Testis (tissue), 3 donors: Measurements from ENCODE around the gene LYRM7. TPM values are rescaled to one million over a fixed set of nuclear protein-coding genes. Genes with fewer than 3 reads are reported as not detected.

Source experiments
- DNase-seq: peaks from one replicate; pipeline ENCODE4 v3.0.0-alpha.2; 2019
- H3K27ac ChIP-seq, 2 donors: fragments of 200-600 bp; sonication (generic); one replicate each; pipeline ENCODE4 v1.5.1; 2019
- H3K27me3 ChIP-seq: fragments of 200-600 bp; sonication (generic); one replicate; pipeline ENCODE4 v1.5.1; 2019
- H3K36me3 ChIP-seq: fragments of 200-600 bp; sonication (generic); one replicate; pipeline ENCODE4 v1.5.1; 2017; ENCODE audit warnings: low read depth; ENCODE audit errors: missing control alignments
- H3K4me1 ChIP-seq: fragments of 200-600 bp; sonication (generic); one replicate; pipeline ENCODE4 v1.5.1; 2019
- H3K4me3 ChIP-seq, 2 donors: fragments of 200-600 bp; sonication (generic); one replicate each; pipeline ENCODE4 v1.5.1; 2017 to 2019
- H3K9me3 ChIP-seq: fragments of 200-600 bp; sonication (generic); one replicate; pipeline ENCODE4 v1.5.1; 2017
- CTCF ChIP-seq, 3 experiments: fragments of 450-650 bp in 2 of 3; fragments of 200-600 bp in 1 of 3; sonication (generic) in 1 of 3; IDR thresholded peaks; one replicate each; pipeline ENCODE4 v1.5.1; 2016 to 2019; ENCODE audit warnings: antibody characterized with exemption in 3 of 3, mild to moderate bottlenecking in 2 of 3, moderate library complexity in 1 of 3
- POLR2A ChIP-seq: fragments of 450-650 bp; IDR thresholded peaks from one replicate; pipeline ENCODE4 v1.6.1; 2017; ENCODE audit warnings: antibody characterized with exemption, mild to moderate bottlenecking, moderate library complexity
- WGBS, 2 donors: methylation state at CpG; one replicate each; pipeline ENCODE4 v1.1.5; 2018; 5-methylcytosine and 5-hydroxymethylcytosine counted together
- intact Hi-C: fragments of 100-400 bp; cut with DNase I; formaldehyde crosslinking; loops from one replicate; pipeline ENCODE4 v1.15.1; 2023; ENCODE audit warnings: low total_unique reads
- polyA plus RNA-seq: library from polyadenylated mRNA; stranded (reverse); fragments of 350-450 nt; fragmentation: Illumina TruSeq; extraction: RNeasy Lipid Tissue Mini Kit (QIAGEN cat#74804); gene quantifications from one replicate; pipeline ENCODE4 v1.2.3, GENCODE V29; 2014; ENCODE audit warnings: low read depth, low replicate concordance; ENCODE audit not compliant: insufficient read depth
- total RNA-seq, 2 donors: library from RNA; depleted of rRNA; stranded (reverse); fragments of >200 nt; gene quantifications; one replicate each; pipeline ENCODE4 v1.2.3, GENCODE V29; 2016

Gene LYRM7
- total and polyA plus RNA-seq, 3 donors from 2014 or later = 12.1 to 14.4 (median 13.2) TPM

- Histone ChIP-seq H3K27me3 (no peaks in the 10 kb centered on the region), H3K27ac (no peak overlapping the region), H3K4me3 (no peak overlapping the region), H3K36me3 (no peaks in the 10 kb centered on the region), H3K9me3 (no peaks in the 10 kb centered on the region), H3K4me1 (no peaks in the 10 kb centered on the region)
- 62 to 69% methylated on average over 3 of the region's 3 CpGs for WGBS, 2 donors
- no peak for DNase-seq
- TF ChIP-seq CTCF (IDR thresholded peaks at IDR 0.05) (no peak), POLR2A (no peak)
- intact Hi-C loops = no loop called here
Measured at GRCh38 chr5:131142970-131143617, 27.6 kb upstream of the LYRM7 start.

- intact Hi-C loops = no loop called here
- no peak for TF ChIP-seq CTCF (IDR thresholded peaks at IDR 0.05)
- TF ChIP-seq POLR2A = no peak
- DNase-seq = no peak
Measured at GRCh38 chr5:131147258-131147657, 23.5 kb upstream of the LYRM7 start.

GRCh38 chr5:131148835-131149234, 21.9 kb upstream of the LYRM7 start:
- Histone ChIP-seq H3K27ac (no peak overlapping the region), H3K9me3 (no peaks in the 10 kb centered on the region), H3K4me1 (no peaks in the 10 kb centered on the region), H3K4me3 (no peak overlapping the region), H3K36me3 (no peaks in the 10 kb centered on the region), H3K27me3 (no peaks in the 10 kb centered on the region)
- no peak for DNase-seq
- TF ChIP-seq POLR2A = no peak
- no peak for TF ChIP-seq CTCF (IDR thresholded peaks at IDR 0.05)
- 92 to 94% methylated on average over 2 of the region's 2 CpGs for WGBS, 2 donors
- intact Hi-C loops = no loop called here

More at GRCh38 chr5:131147258-131147657, 23.5 kb upstream of the LYRM7 start:
- H3K27me3 ChIP-seq = no peaks in the 10 kb centered on the region
- no peaks in the 10 kb centered on the region for H3K36me3 ChIP-seq
- no peaks in the 10 kb centered on the region for H3K9me3 ChIP-seq
- no peak overlapping the region for H3K27ac ChIP-seq
- no peak overlapping the region for H3K4me3 ChIP-seq
- no peaks in the 10 kb centered on the region for H3K4me1 ChIP-seq

GRCh38 chr5:131150408-131150807, 20.3 kb upstream of the LYRM7 start:
- H3K36me3 ChIP-seq = no peaks in the 10 kb centered on the region
- no peak for TF ChIP-seq CTCF (IDR thresholded peaks at IDR 0.05)
- TF ChIP-seq POLR2A = no peak
- no peak for DNase-seq
- H3K9me3 ChIP-seq = no peaks in the 10 kb centered on the region
- intact Hi-C loops = no loop called here
- H3K4me3 ChIP-seq = no peak overlapping the region
- no peak overlapping the region for H3K27ac ChIP-seq
- H3K4me1 ChIP-seq = no peaks in the 10 kb centered on the region
- 94 to 97% methylated on average over 7 of the region's 7 CpGs for WGBS, 2 donors
- no peaks in the 10 kb centered on the region for H3K27me3 ChIP-seq

GRCh38 chr5:131151216-131151615, 19.5 kb upstream of the LYRM7 start:
- DNase-seq = no peak
- Histone ChIP-seq H3K27ac (no peak overlapping the region), H3K4me1 (no peaks in the 10 kb centered on the region), H3K9me3 (no peaks in the 10 kb centered on the region), H3K4me3 (no peak overlapping the region), H3K36me3 (no peaks in the 10 kb centered on the region), H3K27me3 (no peaks in the 10 kb centered on the region)
- 85 to 93% methylated on average over 4 of the region's 4 CpGs for WGBS, 2 donors
- intact Hi-C loops = no loop called here
- TF ChIP-seq POLR2A (no peak), CTCF (IDR thresholded peaks at IDR 0.05) (no peak)
